IMR-90 (cell line): ENCODE data around the gene ZNF488. TPM values are rescaled to one million over a fixed set of nuclear protein-coding genes. Genes with fewer than 3 reads are reported as not detected.

ENCODE experiments used
- ATAC-seq: fragments of 200-7000 bp; cut with Tn5 transposase; 2 replicates; pipeline ENCODE4 v1.9.1; 2020; ENCODE audit warnings: low read depth, mild to moderate bottlenecking, moderate library complexity
- BruUV-seq: library from RNA; stranded (reverse); fragments of 400-500 nt; replicated peaks from 2 replicates; lab custom pipeline; 2021; lab: Mats Ljungman, UMichigan
- CTCF ChIA-PET: fragments of 300-600 bp; formaldehyde crosslinking; extraction: SDS; loops from one replicate; lab custom pipeline; 2021; ENCODE audit warnings: antibody characterized with exemption; lab: Yijun Ruan, JAX
- POLR2A ChIA-PET: fragments of 300-600 bp; sonication (Branson Sonifier 250); formaldehyde crosslinking; loops from one replicate; lab custom pipeline; 2022; ENCODE audit warnings: antibody characterized with exemption; ENCODE audit not compliant: unreplicated experiment; lab: Charles Lee
- DNase-seq: peaks from one replicate; pipeline ENCODE4 v3.0.0; 2013
- H2AFZ ChIP-seq: replicated peaks from 2 replicates; pipeline ENCODE3; 2013; ENCODE audit warnings: low read length, mild to moderate bottlenecking; ENCODE audit not compliant: poor library complexity
- H2AK5ac ChIP-seq: 2 replicates; pipeline ENCODE4 v1.6.1; 2013; ENCODE audit warnings: low read depth, low read length, inconsistent platforms
- H2AK9ac ChIP-seq: replicated peaks from 2 replicates; pipeline ENCODE3; 2013; ENCODE audit warnings: mild to moderate bottlenecking, low read depth, low read length, moderate library complexity; ENCODE audit not compliant: poor library complexity
- H2BK120ac ChIP-seq: 2 replicates; pipeline ENCODE4 v1.6.1; 2013; ENCODE audit warnings: low read depth, low read length, inconsistent platforms
- H2BK15ac ChIP-seq: 3 replicates; pipeline ENCODE4 v1.6.1; 2013; ENCODE audit warnings: low read depth, low read length, inconsistent platforms
- H2BK20ac ChIP-seq: 2 replicates; pipeline ENCODE4 v1.6.1; 2013; ENCODE audit warnings: low read depth, mild to moderate bottlenecking, inconsistent platforms, low read length, moderate library complexity
- H2BK5ac ChIP-seq: 2 replicates; pipeline ENCODE4 v1.6.1; 2013; ENCODE audit warnings: mild to moderate bottlenecking, low read depth, low read length, inconsistent platforms; ENCODE audit not compliant: poor library complexity, severe bottlenecking
- H3K14ac ChIP-seq: replicated peaks from 2 replicates; pipeline ENCODE4 v1.6.1; 2013; ENCODE audit warnings: low read depth, low read length, inconsistent platforms
- H3K18ac ChIP-seq: 2 replicates; pipeline ENCODE4 v1.6.1; 2013; ENCODE audit warnings: low read depth, low read length, control low read depth
- H3K23ac ChIP-seq: 2 replicates; pipeline ENCODE4 v1.6.1; 2013; ENCODE audit warnings: low read depth, low read length, inconsistent platforms
- H3K27ac ChIP-seq: 2 replicates; pipeline ENCODE4 v1.5.1; 2013; ENCODE audit warnings: mild to moderate bottlenecking, control low read depth, low read length; ENCODE audit not compliant: insufficient read depth
- H3K27me3 ChIP-seq: 2 replicates; pipeline ENCODE4 v1.6.1; 2013; ENCODE audit warnings: low read length; ENCODE audit not compliant: control insufficient read depth, insufficient read depth
- H3K36me3 ChIP-seq: 2 replicates; pipeline ENCODE4 v1.6.1; 2013; ENCODE audit warnings: low read length, mixed read lengths; ENCODE audit not compliant: control insufficient read depth, insufficient read depth
- H3K4ac ChIP-seq: 2 replicates; pipeline ENCODE4 v1.6.1; 2013; ENCODE audit warnings: low read depth, low read length, inconsistent platforms
- H3K4me1 ChIP-seq: 2 replicates; pipeline ENCODE4 v1.6.1; 2013; ENCODE audit warnings: low read length, mixed read lengths; ENCODE audit not compliant: control insufficient read depth, insufficient read depth
- H3K4me2 ChIP-seq: 2 replicates; pipeline ENCODE4 v1.6.1; 2013; ENCODE audit warnings: low read depth, mild to moderate bottlenecking, control low read depth, low read length, moderate library complexity
- H3K4me3 ChIP-seq: 2 replicates; pipeline ENCODE4 v1.5.1; 2013; ENCODE audit warnings: low read depth, mild to moderate bottlenecking, control low read depth, low read length, moderate library complexity; ENCODE audit not compliant: insufficient read depth
- H3K56ac ChIP-seq: 2 replicates; pipeline ENCODE4 v1.6.1; 2013; ENCODE audit warnings: low read length, inconsistent platforms; ENCODE audit not compliant: insufficient read depth; ENCODE audit errors: extremely low read depth
- H3K79me1 ChIP-seq, 2 experiments: 2 replicates each; pipeline ENCODE4 v1.6.1; 2013; ENCODE audit warnings: low read length in 2 of 2, inconsistent platforms in 1 of 2, low read depth in 1 of 2
- H3K9ac ChIP-seq: 2 replicates; pipeline ENCODE4 v1.6.1; 2013; ENCODE audit warnings: low read depth, low read length, control low read depth
- H3K9me1 ChIP-seq: 2 replicates; pipeline ENCODE4 v1.6.1; 2013; ENCODE audit warnings: low read length, inconsistent platforms; ENCODE audit not compliant: insufficient read depth
- H3K9me3 ChIP-seq: 2 replicates; pipeline ENCODE4 v1.6.1; 2013; ENCODE audit warnings: low read length; ENCODE audit not compliant: control insufficient read depth, insufficient read depth
- H4K20me1 ChIP-seq: 2 replicates; pipeline ENCODE4 v1.6.1; 2013; ENCODE audit warnings: low read length, inconsistent platforms; ENCODE audit not compliant: insufficient read depth
- H4K5ac ChIP-seq: 2 replicates; pipeline ENCODE4 v1.6.1; 2013; ENCODE audit warnings: mild to moderate bottlenecking, low read depth, low read length, control low read depth
- H4K8ac ChIP-seq, 2 experiments: 2 replicates each; pipeline ENCODE4 v1.6.1; 2013; ENCODE audit warnings: low read depth in 2 of 2, low read length in 2 of 2, control low read depth in 1 of 2, inconsistent platforms in 1 of 2
- H4K91ac ChIP-seq: 2 replicates; pipeline ENCODE4 v1.6.1; 2013; ENCODE audit warnings: low read depth, low read length, inconsistent platforms; ENCODE audit not compliant: insufficient read depth
- CTCF ChIP-seq: conservative IDR thresholded peaks from 2 replicates; pipeline ENCODE4 v1.5.1; 2012; ENCODE audit warnings: mild to moderate bottlenecking, low read depth, low read length, improper control_type of control experiment
- MAZ ChIP-seq: IDR thresholded peaks from 2 replicates; pipeline ENCODE4 v1.6.1; 2012; ENCODE audit warnings: low read depth, mild to moderate bottlenecking, low read length, improper control_type of control experiment, moderate library complexity, borderline replicate concordance
- NFE2L2 ChIP-seq: fragments of 150-350 bp; IDR thresholded peaks from 2 replicates; pipeline ENCODE4 v1.6.1; 2016; ENCODE audit warnings: low read depth, mild to moderate bottlenecking, low read length
- RFX5 ChIP-seq: IDR thresholded peaks from 2 replicates; pipeline ENCODE4 v1.8.0; 2012; ENCODE audit warnings: low read depth, mild to moderate bottlenecking, low read length, moderate library complexity
- SMC3 ChIP-seq: fragments of 150-350 bp; IDR thresholded peaks from 2 replicates; pipeline ENCODE4 v1.6.1; 2016; ENCODE audit warnings: low read depth, mild to moderate bottlenecking, antibody characterized with exemption, low read length, moderate library complexity
- WGBS, 2 experiments: methylation state at CpG; one replicate each; pipeline versions ENCODE4 v1.1.5 to v1.1.7; 2013; ENCODE audit warnings: missing lambda C conversion rate in 2 of 2; ENCODE audit not compliant: insufficient read length in 1 of 2; ENCODE audit errors: extremely low coverage in 2 of 2; 5-methylcytosine and 5-hydroxymethylcytosine counted together
- dilution Hi-C: fragments of 300-500 bp; cut with HindIII; formaldehyde crosslinking; loops from one replicate; pipeline ENCODE4 v1.14.3; 2018; ENCODE audit warnings: low sequenced_read_pairs; ENCODE audit not compliant: unreplicated experiment
- in situ Hi-C: fragments of 300-500 bp; cut with MboI; formaldehyde crosslinking; loops from 3 replicates; pipeline ENCODE4 v1.14.3; 2019; ENCODE audit warnings: low sequenced_read_pairs, inconsistent platforms, mixed read lengths
- intact Hi-C: fragments of 100-400 bp; cut with micrococcal nuclease; formaldehyde crosslinking; loops from 2 replicates; pipeline ENCODE4 v1.10.0; 2022
- polyA plus RNA-seq, 3 experiments: library from polyadenylated mRNA; depleted of rRNA; stranded (reverse); fragments of >200 nt; gene quantifications; 2 replicates each; pipeline ENCODE4 v1.2.3, GENCODE V29; 2012; ENCODE audit warnings: low replicate concordance in 1 of 3
- total RNA-seq: library from RNA; depleted of rRNA; stranded (reverse); fragments of >200 nt; gene quantifications from 2 replicates; pipeline ENCODE4 v1.2.3, GENCODE V29; 2012

ZNF488 gene
- total and polyA plus RNA-seq, 2 of the 4 experiments (the other 2 are of a cell fraction) = under 0.01 to 0.14 TPM

DNA sequence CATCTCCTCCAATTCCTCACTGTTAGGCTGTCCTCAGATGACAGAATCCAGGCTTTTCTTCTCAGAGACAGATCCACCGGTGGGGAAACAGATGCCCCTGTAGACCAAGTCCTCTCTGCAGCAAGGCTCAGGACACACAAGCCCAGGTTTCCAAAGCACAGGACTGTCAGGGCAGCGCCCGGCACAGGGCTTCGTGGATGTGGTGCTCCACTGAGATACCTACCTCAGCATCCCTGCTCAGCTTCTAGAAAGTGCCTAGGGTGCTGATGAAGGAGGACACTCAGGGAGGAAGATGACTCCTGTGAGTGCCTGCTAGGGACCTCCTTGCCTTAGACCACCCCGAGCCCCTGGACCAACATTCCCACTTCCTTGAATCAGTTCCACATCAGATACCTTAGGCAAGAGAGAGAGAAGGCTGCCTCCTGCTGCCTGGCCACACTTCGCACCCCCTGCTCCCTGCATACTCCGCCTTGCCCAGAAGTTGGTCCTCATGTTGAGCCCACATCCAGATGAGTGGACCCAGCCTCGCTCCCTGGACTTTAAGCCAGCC is 44.8 kb downstream of the ZNF488 start:
- Histone ChIP-seq H3K56ac (no peak overlapping the region), H2BK5ac (no peak overlapping the region), H3K4me2 (no peak overlapping the region), H2AK9ac (peak overlapping the region; percentile 82), H2AK5ac (no peak overlapping the region), H3K4me1 (peaks cover 1% of the 10 kb centered on the region; the same call in 1 of the 2 replicates), H4K20me1 (no peaks in the 10 kb centered on the region), H3K27me3 (peaks cover 14% of the 10 kb centered on the region), H3K14ac (no peak overlapping the region), H3K4me3 (no peak overlapping the region), H3K79me1 (no peaks in the 10 kb centered on the region), H3K27ac (no peak overlapping the region), H4K5ac (no peak overlapping the region), H3K9ac (no peak overlapping the region), H2BK15ac (no peak overlapping the region), H3K9me3 (no peaks in the 10 kb centered on the region), H3K9me1 (no peaks in the 10 kb centered on the region), H2BK20ac (no peak overlapping the region), H4K91ac (no peak overlapping the region), H3K36me3 (no peaks in the 10 kb centered on the region), H3K23ac (no peak overlapping the region), H2AFZ (no peak overlapping the region), H3K18ac (no peak overlapping the region), H4K8ac (no peak overlapping the region), H3K4ac (no peak overlapping the region), H2BK120ac (no peak overlapping the region)
- TF ChIP-seq MAZ (no peak), RFX5 (no peak), SMC3 (no peak), CTCF (no peak), NFE2L2 (no peak)
- CTCF ChIA-PET = no interaction called here
- POLR2A ChIA-PET = no interaction called here
- in situ Hi-C loops (no loop called here), dilution Hi-C loops (no loop called here), intact Hi-C loops (no loop called here)
- WGBS, 2 experiments = 83% methylated on average over 4 of the region's 8 CpGs; no CpG with 5 or more reads in 1 of the 2 experiments
- ATAC-seq (no peak), DNase-seq (no peak)
- BruUV-seq = no TSS peak
